ENCODE data around the gene IPO11. TPM values are rescaled to one million over a fixed set of nuclear protein-coding genes. Genes with fewer than 3 reads are reported as not detected.

The IPO11 gene
- total and polyA plus RNA-seq, 2 experiments from 2014 or later = 18.7 to 64.7 TPM

GRCh38 chr5:62594364-62594984 is 181.9 kb downstream of the IPO11 start:
- peaks cover 21% of the 10 kb centered on the region; the same call in 2 of the 3 replicates for H3K36me3 Mint-ChIP-seq (ENCODE audit: low read depth)
- TF ChIP-seq ZNF331 (CRISPR knock-in tag; IDR thresholded peaks at IDR 0.05; ENCODE audit: low read depth) (no peak), EZH2phosphoT487 (IDR thresholded peaks at IDR 0.05; ENCODE audit: unreplicated experiment) (no peak), ETS1 (IDR thresholded peaks at IDR 0.05) (no peak), POLR2AphosphoS5 (IDR thresholded peaks at IDR 0.05; ENCODE audit: low read depth) (no peak), EZH2 (IDR thresholded peaks at IDR 0.05; ENCODE audit: low read depth, unreplicated experiment) (no peak), STAT1 (IDR thresholded peaks at IDR 0.05; ENCODE audit: unreplicated experiment) (no peak), CTCF (conservative IDR thresholded peaks at IDR 0.05; ENCODE audit: low read depth in 2 of 2) (no peak)
- H4K20me1 ChIP-seq (replicated peaks; ENCODE audit: insufficient read depth) = no peaks in the 10 kb centered on the region
- H3K27me3 ChIP-seq (ENCODE audit: insufficient read depth) = no peaks in the 10 kb centered on the region
- H3K4me3 ChIP-seq = no peak overlapping the region
- no peak overlapping the region for H3K4me2 ChIP-seq
- no peak overlapping the region for H3K27ac ChIP-seq (ENCODE audit: low read depth)
- peak; percentile 68 for ATAC-seq
- peaks cover 21% of the 10 kb centered on the region for H3K4me1 Mint-ChIP-seq
- H3F3A ChIP-seq (replicated peaks; ENCODE audit: low read depth) = no peaks in the 10 kb centered on the region
- H3K27ac Mint-ChIP-seq = peak overlapping the region; percentile 20
- no peak for DNase-seq (ENCODE audit: low spot score)
- H3K9me2 ChIP-seq (ENCODE audit: insufficient read depth) = peaks cover 1% of the 10 kb centered on the region; the same call in 1 of the 2 replicates
- H3K9me3 Mint-ChIP-seq = no peaks in the 10 kb centered on the region
- H2AFZ ChIP-seq = no peak overlapping the region
- no peaks in the 10 kb centered on the region for H3K79me2 ChIP-seq (replicated peaks; ENCODE audit: insufficient read depth)
- H3K4me1 ChIP-seq (ENCODE audit: insufficient read depth) = peaks cover 16% of the 10 kb centered on the region
- H3K36me3 ChIP-seq (ENCODE audit: insufficient read depth) = peaks cover 5% of the 10 kb centered on the region; the same call in 1 of the 2 replicates
- no peak overlapping the region for H3K4me3 Mint-ChIP-seq
- no peaks in the 10 kb centered on the region for H3K27me3 Mint-ChIP-seq (ENCODE audit: insufficient read depth, low read depth, poor library complexity)

- Mint-ChIP-seq H3K4me1 (peaks cover 21% of the 10 kb centered on the region), H3K9me3 (no peaks in the 10 kb centered on the region), H3K4me3 (no peak overlapping the region), H3K27ac (no peak overlapping the region), H3K36me3 (ENCODE audit: low read depth) (peaks cover 21% of the 10 kb centered on the region; the same call in 2 of the 3 replicates), H3K27me3 (ENCODE audit: insufficient read depth, low read depth, poor library complexity) (no peaks in the 10 kb centered on the region)
- Histone ChIP-seq H2AFZ (no peak overlapping the region), H3K9me2 (ENCODE audit: insufficient read depth) (no peaks in the 10 kb centered on the region), H3F3A (replicated peaks; ENCODE audit: low read depth) (no peaks in the 10 kb centered on the region), H4K20me1 (replicated peaks; ENCODE audit: insufficient read depth) (no peaks in the 10 kb centered on the region), H3K27me3 (ENCODE audit: insufficient read depth) (no peaks in the 10 kb centered on the region), H3K4me2 (no peak overlapping the region), H3K79me2 (replicated peaks; ENCODE audit: insufficient read depth) (no peaks in the 10 kb centered on the region), H3K27ac (ENCODE audit: low read depth) (no peak overlapping the region), H3K4me3 (no peak overlapping the region), H3K4me1 (ENCODE audit: insufficient read depth) (peaks cover 16% of the 10 kb centered on the region), H3K36me3 (ENCODE audit: insufficient read depth) (peaks cover 5% of the 10 kb centered on the region; the same call in 1 of the 2 replicates)
- ATAC-seq (no peak), DNase-seq (ENCODE audit: low spot score) (no peak)
- TF ChIP-seq CREB1 (CRISPR knock-in tag; IDR thresholded peaks at IDR 0.05; ENCODE audit: low read depth) = no peak
- no peak for TF ChIP-seq ZNF331 (CRISPR knock-in tag; IDR thresholded peaks at IDR 0.05; ENCODE audit: low read depth)
- no peak for TF ChIP-seq EZH2 (IDR thresholded peaks at IDR 0.05; ENCODE audit: low read depth, unreplicated experiment)
- no peak for TF ChIP-seq ETS1 (IDR thresholded peaks at IDR 0.05)
- TF ChIP-seq CTCF (conservative IDR thresholded peaks at IDR 0.05; ENCODE audit: low read depth in 2 of 2) = no peak
Measured at GRCh38 chr5:62596096-62596495, 183.5 kb downstream of the IPO11 start.

Data from GM23338 (cell line).